Middle frontal gyrus (tissue), 1 donor: ENCODE results near the gene MMP24.

Experiments
- DNase-seq: peaks from one replicate; pipeline ENCODE4 v3.0.0-alpha.2; 2015; ENCODE audit warnings: low spot score; ENCODE audit errors: extremely low spot score

The MMP24 gene

DNA sequence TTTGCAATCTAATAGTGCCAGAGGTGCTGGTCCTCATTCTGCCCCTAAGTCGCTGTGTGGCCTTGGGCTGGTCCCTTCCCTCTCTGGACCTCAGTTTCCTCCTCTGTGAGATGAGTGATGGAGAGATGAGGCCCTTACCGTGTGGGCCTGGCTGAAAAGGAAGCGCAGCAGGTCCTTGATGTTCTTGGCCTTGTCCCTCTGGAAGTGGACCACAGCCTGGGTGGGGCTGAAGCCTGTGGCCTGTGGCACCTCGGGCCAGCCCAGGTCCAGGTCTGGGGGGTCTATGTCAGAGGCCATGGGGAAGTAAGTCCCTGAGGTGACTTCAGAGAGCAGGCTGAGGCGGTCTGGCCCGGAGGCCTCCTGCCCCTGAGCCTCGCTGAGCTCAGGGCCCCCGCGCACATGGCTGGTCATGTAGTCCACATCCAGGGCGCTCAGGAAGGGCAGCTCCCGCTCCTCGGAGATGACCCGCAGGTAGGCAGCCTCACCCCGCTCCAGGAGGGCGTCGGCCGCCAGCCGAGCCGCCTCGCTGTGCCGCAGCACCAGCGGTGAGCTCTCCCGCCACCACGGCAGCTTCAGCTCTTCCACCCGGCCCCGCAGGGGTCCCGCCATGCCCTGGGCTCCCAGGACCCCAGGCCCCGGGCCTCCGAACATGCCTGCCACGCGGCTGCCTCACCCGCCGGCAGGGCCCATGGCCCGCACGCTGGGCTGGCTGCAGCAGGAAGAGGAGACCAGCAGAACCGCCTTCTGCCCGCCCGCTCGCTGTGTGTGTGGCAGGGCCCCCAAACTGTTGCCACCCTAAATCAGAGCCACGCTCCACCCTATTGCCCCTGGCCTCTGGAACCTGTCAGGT is 65.4 kb downstream of the MMP24 start, which contains the start of gene FAM83C:
Gene FAM83C, minus strand, starts transcription at position 772 of the 850 bp plus-strand sequence. Its CDS starts 121 bp downstream, at position 651.
- no peak for DNase-seq

DNA sequence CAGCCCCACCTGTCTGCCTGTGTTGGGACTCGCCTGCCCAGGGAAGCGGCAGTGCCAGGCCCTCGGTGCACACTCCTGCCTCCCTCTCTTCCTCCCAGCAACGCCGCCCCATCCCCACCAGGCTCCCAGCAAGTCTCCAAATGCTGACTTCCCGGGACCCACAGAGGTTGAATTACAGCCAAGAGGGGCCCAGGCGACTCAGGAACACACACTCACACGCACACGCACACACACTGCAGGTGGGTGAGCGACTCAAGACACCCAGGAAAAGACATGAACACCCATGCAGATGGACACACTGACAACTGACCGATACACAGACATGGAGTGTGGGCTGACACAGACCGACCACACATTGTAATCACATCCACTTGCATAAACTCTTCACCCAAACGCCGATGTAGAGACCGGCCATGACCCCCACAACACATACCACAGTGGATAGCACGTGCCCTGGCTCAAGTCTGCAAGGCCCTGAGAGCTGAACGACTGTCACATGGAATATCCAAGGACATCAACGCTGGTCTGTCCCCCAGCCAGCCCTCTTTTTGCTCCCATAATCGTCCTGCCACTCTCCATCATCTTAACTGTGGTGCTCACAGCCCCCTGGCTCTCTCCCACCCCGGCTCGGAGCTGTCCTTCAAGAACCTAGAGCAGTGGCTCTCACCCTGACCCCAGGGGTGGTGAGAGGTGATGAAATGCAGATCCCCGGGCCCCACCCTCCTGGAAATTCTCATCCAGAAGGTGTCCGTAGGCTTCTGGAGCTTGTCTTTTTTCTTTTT is 66.2 kb downstream of the MMP24 start:
- DNase-seq, result no peak

DNA sequence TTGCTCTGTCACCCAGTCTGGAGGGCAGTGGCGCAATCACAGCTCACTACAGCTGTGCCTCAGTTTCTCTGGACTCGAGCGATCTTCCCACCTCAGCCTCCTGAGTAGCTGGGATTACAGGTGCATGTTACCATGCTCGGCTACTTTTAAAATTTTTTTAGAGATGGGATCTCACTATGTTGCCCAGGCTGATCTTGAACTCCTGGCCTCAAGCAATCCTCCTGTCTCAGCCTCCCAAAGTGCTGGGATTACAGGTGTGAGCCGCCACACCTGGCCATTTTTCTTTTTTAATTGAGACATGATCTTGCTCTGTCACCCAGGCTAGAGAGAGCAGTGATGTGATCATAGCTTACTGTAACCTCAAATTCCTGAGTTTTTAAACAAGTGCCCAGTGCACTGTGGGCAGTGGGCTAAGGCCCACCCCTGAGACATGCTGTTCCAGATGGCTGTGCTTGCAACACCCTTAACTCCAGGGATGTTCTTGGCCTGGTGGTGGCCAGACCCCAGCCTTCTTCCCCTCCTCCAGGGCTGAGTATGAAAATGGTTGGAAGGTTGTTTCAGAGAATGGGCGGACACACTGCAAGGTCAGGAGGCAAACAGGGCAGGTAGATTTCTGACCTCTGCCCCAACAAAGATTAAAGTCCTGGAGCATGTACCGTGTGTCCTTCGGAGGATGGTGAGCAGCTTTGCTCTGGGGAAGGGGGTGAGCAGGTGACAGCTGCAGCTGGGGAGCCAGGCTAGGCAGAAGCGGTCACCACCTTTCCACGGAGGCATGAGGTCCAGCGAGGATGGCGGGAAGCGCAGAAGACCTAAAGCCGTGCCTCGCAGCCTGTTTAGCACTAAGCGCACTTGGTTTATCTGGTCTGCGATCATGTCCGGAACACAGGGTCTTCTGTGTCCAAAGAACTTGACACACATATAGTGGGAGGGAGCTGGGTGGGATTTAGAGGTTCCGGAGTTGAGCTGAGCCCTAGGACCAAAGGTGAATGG is 67.1 kb downstream of the MMP24 start:
- no peak for DNase-seq

DNA sequence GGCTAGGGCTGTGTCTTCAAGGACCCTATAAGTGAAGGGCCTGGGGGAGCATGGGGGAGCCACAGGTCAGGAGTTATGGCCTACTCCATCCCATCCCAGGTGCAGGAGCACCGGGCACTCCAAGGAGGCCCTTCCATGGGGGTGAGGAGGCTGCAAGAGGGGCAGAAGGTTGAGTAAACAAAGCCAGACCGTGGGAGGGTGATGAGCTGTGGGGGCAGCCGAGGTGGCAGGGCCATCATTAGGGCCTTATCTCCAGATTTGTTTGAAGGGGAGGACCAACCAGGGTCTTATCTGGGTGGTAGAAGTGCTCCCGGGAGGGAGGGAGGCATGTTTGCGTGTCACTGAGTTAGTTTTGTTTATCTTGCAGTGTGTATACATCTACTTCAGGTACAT is 67.8 kb downstream of the MMP24 start:
- DNase-seq, result no peak

DNA sequence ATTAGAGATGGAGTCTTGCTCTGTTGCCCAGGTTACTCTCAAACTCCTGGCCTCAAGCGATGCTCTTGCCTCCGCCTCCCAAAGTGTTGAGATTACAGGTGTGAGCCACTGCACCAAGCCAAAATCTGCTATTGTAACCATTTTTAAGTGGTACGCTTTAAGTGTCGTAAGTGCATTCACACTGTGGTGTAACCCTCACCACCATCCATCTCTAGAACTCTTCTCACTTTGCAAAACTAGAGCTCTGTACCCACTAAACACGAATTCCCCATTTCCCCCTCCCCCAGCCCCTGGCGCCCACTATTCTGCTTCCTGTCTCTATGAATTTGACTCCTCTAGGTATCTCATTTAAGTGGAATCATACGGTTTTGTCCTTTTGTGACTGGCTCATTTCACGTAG is 68.6 kb downstream of the MMP24 start:
- DNase-seq, result no peak

DNA sequence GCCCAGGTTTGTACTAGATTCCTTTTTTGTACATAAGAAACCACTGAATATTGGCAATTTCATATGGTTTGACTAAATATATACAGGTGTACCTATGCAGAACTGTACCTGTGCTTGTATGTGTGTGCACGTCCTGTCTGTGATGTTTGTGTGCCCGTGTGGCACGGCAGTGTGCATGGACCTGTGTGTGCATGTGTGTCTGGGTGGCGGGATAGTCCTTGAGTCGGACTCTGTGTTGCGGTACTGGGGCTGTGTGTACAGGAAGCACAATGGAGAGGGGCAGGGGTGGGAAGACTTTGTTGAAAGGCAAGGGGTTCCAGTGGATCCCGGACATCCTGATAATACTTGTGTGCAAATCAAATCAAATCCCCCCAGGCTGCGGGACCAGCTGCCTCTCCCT is 69.2 kb downstream of the MMP24 start:
- no peak for DNase-seq

DNA sequence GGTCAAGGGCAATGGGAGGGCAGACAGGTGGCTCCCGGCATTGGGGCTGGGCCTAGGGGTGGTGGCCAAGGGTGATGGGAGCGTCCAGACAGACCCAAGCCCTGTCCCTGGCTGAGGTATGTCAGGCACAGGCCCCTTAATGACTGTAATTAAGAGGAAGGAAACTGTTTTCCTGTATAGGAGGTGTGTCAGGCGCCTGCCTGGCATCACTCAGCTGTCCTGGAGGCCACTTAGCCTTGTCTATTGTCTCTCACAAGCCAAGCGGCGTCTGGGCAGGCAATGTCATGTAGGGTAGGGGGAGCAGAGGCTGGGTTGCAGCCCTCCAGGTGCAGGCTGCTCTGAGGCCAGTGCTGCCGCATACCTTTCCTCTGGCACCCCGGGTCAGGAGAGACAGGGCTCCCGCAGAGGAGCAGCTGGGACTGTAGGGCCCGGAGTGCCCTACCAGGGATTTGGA is 69.6 kb downstream of the MMP24 start:
- no peak for DNase-seq

DNA sequence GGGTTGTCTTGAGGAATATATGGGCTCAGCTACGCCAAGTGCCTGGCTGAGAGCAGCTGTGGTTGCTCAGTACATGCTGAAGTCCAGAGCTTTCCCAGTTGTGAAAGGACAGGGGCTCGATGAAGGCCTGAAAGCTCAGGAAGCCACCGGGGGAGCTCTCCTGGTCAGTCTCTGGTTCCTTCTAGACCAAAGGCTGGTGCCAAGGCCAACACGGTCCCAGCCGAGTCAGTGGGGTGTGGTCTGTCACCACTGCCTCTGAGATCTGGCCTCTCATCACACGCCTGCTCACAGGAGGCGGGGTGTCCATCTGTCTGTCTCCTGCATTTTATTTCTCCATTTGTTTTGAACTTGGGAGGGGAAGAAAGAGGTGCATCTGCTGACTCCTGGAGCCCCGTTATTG is 70.7 kb downstream of the MMP24 start:
- DNase-seq, result no peak

DNA sequence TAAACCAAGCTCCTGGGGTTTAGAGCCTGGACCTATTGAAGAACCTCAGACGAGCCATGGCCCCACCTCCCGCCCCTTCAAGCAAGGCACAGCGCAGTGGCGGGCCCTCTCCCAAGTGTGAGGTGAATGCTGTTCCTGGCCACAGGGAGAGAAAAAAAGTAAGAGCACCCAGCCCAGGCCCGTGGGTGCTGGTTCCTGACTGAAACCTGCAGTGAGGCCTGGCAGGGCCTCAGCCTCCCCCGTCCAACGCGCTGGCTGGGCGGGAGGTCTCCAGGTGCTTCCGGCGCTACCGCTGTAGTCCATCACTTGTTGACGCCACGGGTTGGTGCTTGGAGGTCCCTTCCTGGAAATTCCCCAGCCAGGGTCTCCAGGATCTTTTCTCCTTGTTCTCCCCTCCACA is 71.2 kb downstream of the MMP24 start:
- no peak for DNase-seq

DNA sequence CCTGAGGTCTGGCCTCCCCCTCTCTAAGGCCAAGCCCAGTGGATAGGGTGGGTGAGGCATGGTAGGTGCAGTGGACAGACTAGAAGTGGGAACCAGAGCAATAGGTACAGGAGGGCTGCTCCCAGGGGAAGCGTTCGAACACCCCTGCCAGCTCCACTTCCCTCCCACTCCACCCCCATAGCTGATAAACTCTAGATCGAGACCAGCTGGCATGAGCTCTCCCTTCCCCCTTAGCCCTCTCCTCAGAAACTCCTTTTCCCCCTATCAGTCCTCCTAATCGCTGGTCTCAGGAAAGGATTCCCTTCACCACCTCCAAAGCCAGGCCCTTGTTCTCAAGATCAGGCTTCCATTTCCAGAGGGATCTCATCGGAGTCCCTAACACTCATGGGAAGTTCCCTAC is 71.8 kb downstream of the MMP24 start:
- no peak for DNase-seq

DNA sequence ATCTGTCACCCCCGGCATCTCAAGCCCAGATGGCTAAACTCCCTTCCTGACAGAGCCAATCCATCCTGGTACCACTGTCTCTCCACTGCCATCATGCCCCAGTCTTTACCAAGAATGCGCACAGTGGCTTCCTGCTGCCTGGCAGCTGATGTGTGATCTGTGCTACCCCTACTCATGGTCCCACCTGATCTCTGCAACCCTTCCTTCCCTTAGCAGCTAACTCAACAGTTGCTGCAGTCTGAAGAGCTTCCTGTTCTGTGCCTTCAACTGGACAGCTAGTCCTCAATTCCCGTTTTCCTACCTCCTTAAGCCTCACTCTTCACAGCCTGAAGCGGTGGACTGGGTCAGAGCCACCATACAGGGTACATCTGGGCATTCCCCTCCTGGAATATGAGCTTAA is 73.3 kb downstream of the MMP24 start:
- DNase-seq, result no peak

DNA sequence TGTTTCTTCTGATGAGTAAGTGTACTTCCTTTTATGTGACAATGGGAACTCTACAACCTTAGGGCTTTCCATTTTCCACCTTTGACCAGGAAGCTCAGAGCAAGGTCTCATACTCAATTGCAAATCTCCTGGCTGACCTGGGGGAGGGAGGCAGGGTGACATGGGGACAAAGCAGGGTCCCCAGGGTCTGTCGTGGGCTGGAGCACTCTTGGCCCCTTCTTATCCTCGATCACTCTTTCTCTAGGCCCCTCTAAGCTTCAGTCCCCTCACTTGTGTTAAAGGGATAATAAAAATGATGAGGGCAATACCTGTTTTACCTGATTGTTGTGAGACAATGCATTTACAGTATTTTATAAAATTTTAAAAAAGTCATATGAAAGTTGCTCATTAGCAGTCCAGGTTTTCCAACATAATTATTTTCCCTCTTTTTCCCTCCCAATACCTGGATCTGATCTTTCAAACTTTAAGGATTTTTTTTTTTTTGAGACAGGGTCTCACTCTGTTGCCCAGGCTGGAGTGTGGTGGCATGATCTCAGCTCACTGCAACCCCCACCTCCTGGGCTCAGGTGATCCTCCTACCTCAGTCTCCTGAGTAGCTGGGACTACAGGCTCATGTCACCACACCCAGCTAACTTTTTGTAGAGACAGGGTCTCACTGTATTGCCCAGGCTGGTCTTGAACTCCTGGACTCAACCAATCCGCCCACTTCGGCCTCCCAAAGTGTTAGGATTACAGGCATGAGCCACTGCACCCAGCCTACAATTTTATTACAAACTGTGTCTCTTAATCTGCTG is 74.2 kb downstream of the MMP24 start:
- DNase-seq, result no peak

DNA sequence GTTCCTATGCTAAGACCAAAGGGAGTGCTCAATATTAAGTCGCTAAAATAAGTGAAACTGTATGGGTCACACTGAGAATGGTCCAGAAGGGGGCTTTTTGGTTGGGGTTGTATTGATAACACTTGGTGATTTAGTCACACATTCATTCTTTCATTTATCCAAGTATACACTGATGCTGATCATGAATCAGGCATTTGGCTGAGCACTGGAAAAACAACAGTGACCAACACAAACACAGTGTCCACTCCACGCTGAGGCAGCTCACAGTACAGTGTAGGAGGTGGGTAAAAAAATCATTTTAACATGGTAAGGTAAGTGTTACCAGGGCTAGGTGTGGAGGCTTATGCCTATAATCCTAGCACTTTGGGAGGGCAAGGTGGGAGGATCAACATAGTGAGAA is 74.9 kb downstream of the MMP24 start:
- no peak for DNase-seq

DNA sequence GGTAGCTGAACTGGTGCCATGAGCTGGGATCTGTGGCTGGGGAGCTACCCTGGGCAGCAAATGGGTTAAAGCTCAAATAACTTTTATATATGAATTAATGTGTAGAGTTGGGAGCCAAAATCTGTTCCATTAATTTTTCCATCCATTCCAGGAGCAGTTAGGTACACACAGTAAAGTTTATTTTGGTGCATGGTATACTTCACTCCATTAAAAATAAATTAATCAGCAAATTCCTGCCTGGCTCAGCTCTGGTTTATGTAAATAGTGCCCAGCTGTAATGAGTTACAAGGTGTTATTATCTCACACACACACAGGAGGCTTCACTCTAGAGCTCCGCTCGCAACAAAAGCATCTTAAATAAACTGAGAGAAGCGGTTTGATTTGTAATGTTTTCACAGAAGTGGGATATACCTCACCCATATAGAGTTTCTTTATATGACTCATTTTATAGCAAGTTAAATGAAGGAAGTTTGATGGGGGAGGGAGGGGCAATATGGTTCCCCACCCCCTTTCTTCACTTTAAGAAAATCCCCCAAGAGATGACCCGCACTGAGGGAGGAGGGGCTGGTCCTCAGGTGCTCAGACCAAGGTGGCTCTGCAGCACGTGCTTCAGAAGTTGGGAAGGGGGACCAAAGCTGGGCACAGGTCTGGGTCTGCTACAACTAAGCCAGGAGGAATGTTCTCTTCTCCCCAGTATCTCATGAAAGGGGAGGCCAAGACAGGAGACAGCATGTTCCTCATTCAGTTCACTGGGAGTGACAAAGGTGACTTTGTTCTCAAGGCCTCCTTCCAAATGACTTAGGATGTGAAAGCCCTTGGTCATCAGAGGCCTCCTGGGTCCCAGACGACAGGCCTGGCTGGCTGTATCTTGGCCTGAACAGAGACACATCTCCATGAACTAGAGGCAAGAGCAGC is 76.2 kb downstream of the MMP24 start:
- no peak for DNase-seq

DNA sequence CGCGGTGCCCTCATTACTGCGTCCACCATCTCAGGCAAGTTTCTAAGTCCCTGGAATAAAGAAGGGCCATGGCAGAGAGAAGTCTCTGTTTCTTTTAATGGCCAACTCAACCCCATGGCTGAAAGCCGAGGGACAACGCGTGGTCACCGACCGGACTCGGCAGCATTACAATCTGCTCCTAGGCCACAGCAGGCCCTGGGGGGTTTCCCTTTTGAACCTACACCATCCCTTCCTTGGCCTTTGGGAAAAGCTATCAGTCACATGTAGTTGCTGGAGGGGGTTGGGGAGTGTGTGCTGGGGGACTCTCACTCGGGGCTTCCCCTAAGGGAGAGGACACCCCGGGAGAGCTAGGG is 76.9 kb downstream of the MMP24 start:
- no peak for DNase-seq

DNA sequence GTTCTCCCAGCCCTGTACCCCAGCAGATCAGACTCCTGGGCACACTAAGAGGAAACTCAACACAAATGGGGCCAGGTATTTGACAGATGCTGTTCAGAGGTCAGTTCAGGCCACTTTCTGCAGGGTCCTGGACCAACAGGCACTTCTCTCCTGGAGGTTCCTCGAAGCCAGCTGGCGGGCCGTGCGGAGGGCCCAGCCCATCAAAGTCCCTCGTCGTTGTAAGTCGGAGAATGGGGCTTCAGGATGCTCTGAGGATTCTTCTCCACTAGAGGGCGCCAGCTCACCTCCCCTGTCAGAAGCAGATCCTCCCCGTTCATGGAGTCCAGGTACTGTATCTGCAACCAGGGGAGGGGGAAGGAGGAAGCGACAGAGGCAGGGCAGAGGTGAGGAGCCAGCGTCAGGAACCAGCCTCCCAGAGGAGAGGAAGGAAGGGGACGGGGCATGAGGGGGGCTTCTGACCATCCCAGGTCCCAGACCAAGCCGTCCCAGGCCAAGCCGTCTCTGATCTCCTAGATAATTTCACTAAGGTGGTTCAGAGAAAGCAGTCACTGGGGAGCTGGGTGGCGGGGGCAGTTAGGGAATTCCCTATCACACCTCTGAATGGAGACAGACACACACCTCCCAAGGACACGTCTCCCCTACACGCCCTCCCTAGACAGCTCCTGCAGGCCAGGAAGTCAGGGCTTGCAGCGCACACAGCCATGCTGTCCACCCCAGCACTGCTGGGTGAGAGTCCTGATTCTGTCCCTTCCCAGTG is 77.4 kb downstream of the MMP24 start:
- peak; percentile 66 for DNase-seq

DNA sequence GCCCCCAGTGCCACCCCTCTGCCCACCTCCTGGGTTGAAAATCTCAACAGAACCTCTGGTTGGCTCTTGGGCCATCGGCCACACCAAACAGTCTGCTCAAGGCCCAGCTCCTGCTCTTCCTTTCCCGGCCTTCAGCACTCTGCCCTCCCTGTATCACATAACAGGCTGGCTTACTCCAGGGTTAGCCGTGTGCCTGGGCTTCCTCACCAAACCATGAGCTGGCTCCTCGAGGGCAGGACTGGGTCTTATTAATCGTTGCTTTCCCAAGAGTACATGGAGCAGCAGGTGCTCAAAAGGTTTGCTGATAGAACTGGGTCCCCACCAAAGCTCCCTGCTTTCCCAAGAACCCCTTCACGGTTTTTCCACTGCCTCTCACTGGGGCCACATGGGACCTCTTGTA is 78.5 kb downstream of the MMP24 start:
- DNase-seq, result no peak

DNA sequence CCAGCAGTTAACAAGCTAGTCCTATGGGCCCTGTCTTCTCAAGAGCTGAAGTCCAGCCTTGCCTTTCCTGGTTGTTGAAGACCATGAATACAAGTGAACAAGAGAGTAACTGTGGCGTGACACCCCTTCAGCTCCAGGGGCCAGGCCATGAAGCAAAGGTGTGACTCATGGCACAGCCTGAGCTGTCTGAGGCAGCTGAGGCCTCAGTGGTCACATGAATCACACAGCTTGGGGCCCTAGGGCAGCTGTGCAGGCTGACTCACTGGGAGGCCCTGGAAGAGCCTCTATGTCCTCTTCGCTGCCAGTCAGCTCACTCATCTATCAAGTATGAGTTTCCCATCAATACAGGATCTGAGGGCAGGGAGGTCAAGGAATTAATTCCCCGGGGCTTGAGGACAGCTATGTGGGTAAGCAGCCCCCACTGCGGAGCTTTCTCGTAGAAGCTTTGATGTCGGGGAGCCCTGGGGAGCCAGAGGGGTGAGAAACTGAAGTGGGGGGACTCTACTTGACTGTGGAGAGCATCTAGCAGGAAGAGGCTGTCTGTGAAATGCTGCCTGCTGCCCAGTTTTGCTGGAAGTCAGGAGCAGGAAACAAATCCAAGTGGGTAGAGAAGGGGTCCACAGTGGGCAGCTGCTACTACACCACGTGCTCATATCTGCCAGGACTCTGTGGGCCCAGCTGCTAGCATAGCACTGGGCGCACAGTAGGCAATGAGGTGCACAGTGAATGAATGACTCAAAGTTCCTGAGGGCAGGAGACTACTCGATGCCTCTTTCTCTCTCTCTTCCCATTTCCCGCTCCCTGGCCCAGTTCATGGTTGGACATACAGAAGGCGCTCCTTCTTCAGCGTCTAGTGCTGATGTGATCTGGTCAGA is 79.4 kb downstream of the MMP24 start:
- DNase-seq, result no peak
